ENCODE results near the gene MAD1L1. TPM values are rescaled to one million over a fixed set of nuclear protein-coding genes. Genes with fewer than 3 reads are reported as not detected.
"Not testable (repeated sequence)": the region's sequence is repeated elsewhere in the genome, so short reads cannot be mapped to it uniquely, and the experiment has no call there.

The MAD1L1 gene
- total RNA-seq, 3 donors from 2014 or later: 25.3 to 31.2 (median 26.2) TPM

- Histone ChIP-seq H3K4me1 (ENCODE audit: low read depth) (peaks cover 13% of the 10 kb centered on the region), H3K9me3 (no peaks in the 10 kb centered on the region), H3K4me3 (no peak overlapping the region), H3K36me3 (ENCODE audit: low read depth) (no peaks in the 10 kb centered on the region)
- TF ChIP-seq CTCF (IDR thresholded peaks at IDR 0.05): no peak
- intact Hi-C loops (cut with DNase I, micrococcal nuclease): no loop called here
- ATAC-seq (peak; percentile 68), DNase-seq (peak in 1 of 3 donors; percentile 43)
These were observed 170.1 kb downstream of the MAD1L1 start for GRCh38 chr7:2062648-2063047.

- no peak for DNase-seq
- ATAC-seq: no peak
- intact Hi-C loops (cut with DNase I, micrococcal nuclease): no loop called here
- Histone ChIP-seq H3K9me3 (no peaks in the 10 kb centered on the region), H3K4me1 (ENCODE audit: low read depth) (peaks cover 13% of the 10 kb centered on the region), H3K36me3 (ENCODE audit: low read depth) (no peaks in the 10 kb centered on the region), H3K4me3 (no peak overlapping the region)
- TF ChIP-seq CTCF (IDR thresholded peaks at IDR 0.05): no peak
These were observed 172.0 kb downstream of the MAD1L1 start for GRCh38 chr7:2060701-2061100.

GRCh38 chr7:2059964-2060700 is 172.6 kb downstream of the MAD1L1 start:
- Histone ChIP-seq H3K36me3 (ENCODE audit: low read depth) (no peaks in the 10 kb centered on the region), H3K4me1 (ENCODE audit: low read depth) (peaks cover 13% of the 10 kb centered on the region), H3K9me3 (no peaks in the 10 kb centered on the region), H3K4me3 (no peak overlapping the region)
- ATAC-seq: no peak
- no peak for DNase-seq
- TF ChIP-seq CTCF (IDR thresholded peaks at IDR 0.05): no peak
- intact Hi-C loops (cut with DNase I, micrococcal nuclease): no loop called here

GRCh38 chr7:2058246-2058645 is 174.5 kb downstream of the MAD1L1 start:
- ATAC-seq: not testable (repeated sequence)

GRCh38 chr7:2055956-2056355 is 176.8 kb downstream of the MAD1L1 start:
- Histone ChIP-seq H3K4me1 (ENCODE audit: low read depth) (no peaks in the 10 kb centered on the region), H3K9me3 (no peaks in the 10 kb centered on the region), H3K36me3 (ENCODE audit: low read depth) (no peaks in the 10 kb centered on the region), H3K4me3 (no peak overlapping the region)
- no peak for TF ChIP-seq CTCF (IDR thresholded peaks at IDR 0.05)
- intact Hi-C loops (cut with DNase I, micrococcal nuclease): no loop called here
- DNase-seq (no peak), ATAC-seq (no peak)

More at GRCh38 chr7:2058246-2058645, 174.5 kb downstream of the MAD1L1 start:
- DNase-seq; H3K4me3 ChIP-seq; H3K36me3 ChIP-seq (ENCODE audit: low read depth); intact Hi-C loops (cut with DNase I, micrococcal nuclease); H3K4me1 ChIP-seq (ENCODE audit: low read depth); H3K9me3 ChIP-seq: not testable (repeated sequence)

GRCh38 chr7:2054927-2055326 is 177.8 kb downstream of the MAD1L1 start:
- no peaks in the 10 kb centered on the region for H3K36me3 ChIP-seq (ENCODE audit: low read depth)
- no peaks in the 10 kb centered on the region for H3K4me1 ChIP-seq (ENCODE audit: low read depth)
- intact Hi-C loops (cut with DNase I, micrococcal nuclease): no loop called here
- no peak for TF ChIP-seq CTCF (IDR thresholded peaks at IDR 0.05)
- no peak overlapping the region for H3K4me3 ChIP-seq
- peak in 1 of 3 donors; percentile 44 for DNase-seq
- ATAC-seq: no peak
- no peaks in the 10 kb centered on the region for H3K9me3 ChIP-seq
